ENCODE results near the gene CACNB2. TPM values are rescaled to one million over a fixed set of nuclear protein-coding genes. Genes with fewer than 3 reads are reported as not detected.

The CACNB2 gene
- total RNA-seq, 1 experiment from 2014 or later, result 0.07 TPM

GRCh38 chr10:18321371-18321770, 181.1 kb downstream of the CACNB2 start:
- H3K4me3 ChIP-seq (ENCODE audit: low read length), result no peak overlapping the region
- no peak overlapping the region for H3K9ac ChIP-seq (ENCODE audit: low read length)
- intact Hi-C loops (cut with micrococcal nuclease), result no loop called here
- no peak overlapping the region for H3K27ac ChIP-seq (ENCODE audit: low read length)
- DNase-seq (no peak), ATAC-seq (no peak)
- H3K4me1 ChIP-seq (ENCODE audit: insufficient read depth, low read length), result no peaks in the 10 kb centered on the region
- no peaks in the 10 kb centered on the region for H3K9me2 ChIP-seq (replicated peaks; ENCODE audit: low read length)
- H3K4me2 ChIP-seq (ENCODE audit: low read length), result no peak overlapping the region
- H3K9me3 ChIP-seq (ENCODE audit: low read length), result no peaks in the 10 kb centered on the region
- H3F3A ChIP-seq (ENCODE audit: low read length, unreplicated experiment), result no peaks in the 10 kb centered on the region
- no peaks in the 10 kb centered on the region for H3K27me3 ChIP-seq (ENCODE audit: low read length)
- POLR2A ChIA-PET (ENCODE audit: unreplicated experiment), result no interaction called here
- H3K36me3 ChIP-seq (ENCODE audit: low read depth, low read length), result no peaks in the 10 kb centered on the region
- BruUV-seq (replicated peaks), result no TSS peak
- no peaks in the 10 kb centered on the region for H3K79me2 ChIP-seq (ENCODE audit: low read length)
- H2AFZ ChIP-seq (ENCODE audit: low read length), result no peak overlapping the region
- CTCF ChIA-PET, result no interaction called here
- TF ChIP-seq EZH2 (IDR thresholded peaks at IDR 0.05; ENCODE audit: low read length, unreplicated experiment), result no peak
- TF ChIP-seq EZH2phosphoT487 (IDR thresholded peaks at IDR 0.05; ENCODE audit: borderline replicate concordance, low read length), result no peak
- no peak for TF ChIP-seq CTCF (conservative IDR thresholded peaks at IDR 0.05; ENCODE audit: low read depth, low read length)
- no peaks in the 10 kb centered on the region for H4K20me1 ChIP-seq (ENCODE audit: low read length)

DNA sequence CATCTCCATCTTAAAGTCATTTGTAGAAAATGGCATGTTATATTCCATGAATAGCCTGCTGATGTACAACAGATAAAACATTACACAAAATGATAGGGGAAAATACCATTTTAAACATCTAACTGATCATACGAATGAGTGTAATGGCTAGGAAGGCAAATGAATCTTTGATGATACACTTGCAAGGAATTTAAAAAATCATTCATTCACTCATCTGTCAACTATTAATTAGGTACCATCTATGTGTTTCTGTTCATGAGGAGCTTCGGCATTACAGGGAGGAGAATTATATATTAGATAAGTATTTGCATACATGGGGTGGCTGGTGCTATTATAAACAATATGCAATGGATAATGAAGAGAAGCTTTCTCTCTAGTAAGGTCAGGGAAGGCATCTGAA, 183.7 kb downstream of the CACNB2 start:
- H3F3A ChIP-seq (ENCODE audit: low read length, unreplicated experiment), result no peaks in the 10 kb centered on the region
- ATAC-seq (no peak), DNase-seq (no peak)
- no peaks in the 10 kb centered on the region for H3K9me3 ChIP-seq (ENCODE audit: low read length)
- no peak overlapping the region for H3K4me2 ChIP-seq (ENCODE audit: low read length)
- no TSS peak for BruUV-seq (replicated peaks)
- TF ChIP-seq EZH2phosphoT487 (IDR thresholded peaks at IDR 0.05; ENCODE audit: borderline replicate concordance, low read length), result no peak
- no peak for TF ChIP-seq CTCF (conservative IDR thresholded peaks at IDR 0.05; ENCODE audit: low read depth, low read length)
- no peak for TF ChIP-seq EZH2 (IDR thresholded peaks at IDR 0.05; ENCODE audit: low read length, unreplicated experiment)
- no peak overlapping the region for H2AFZ ChIP-seq (ENCODE audit: low read length)
- H4K20me1 ChIP-seq (ENCODE audit: low read length), result no peaks in the 10 kb centered on the region
- no peaks in the 10 kb centered on the region for H3K27me3 ChIP-seq (ENCODE audit: low read length)
- intact Hi-C loops (cut with micrococcal nuclease), result no loop called here
- no peaks in the 10 kb centered on the region for H3K9me2 ChIP-seq (replicated peaks; ENCODE audit: low read length)
- H3K36me3 ChIP-seq (ENCODE audit: low read depth, low read length), result no peaks in the 10 kb centered on the region
- no peaks in the 10 kb centered on the region for H3K4me1 ChIP-seq (ENCODE audit: insufficient read depth, low read length)
- H3K27ac ChIP-seq (ENCODE audit: low read length), result no peak overlapping the region
- POLR2A ChIA-PET (ENCODE audit: unreplicated experiment), result no interaction called here
- H3K4me3 ChIP-seq (ENCODE audit: low read length), result no peak overlapping the region
- no peaks in the 10 kb centered on the region for H3K79me2 ChIP-seq (ENCODE audit: low read length)
- H3K9ac ChIP-seq (ENCODE audit: low read length), result no peak overlapping the region
- CTCF ChIA-PET, result no interaction called here

DNA sequence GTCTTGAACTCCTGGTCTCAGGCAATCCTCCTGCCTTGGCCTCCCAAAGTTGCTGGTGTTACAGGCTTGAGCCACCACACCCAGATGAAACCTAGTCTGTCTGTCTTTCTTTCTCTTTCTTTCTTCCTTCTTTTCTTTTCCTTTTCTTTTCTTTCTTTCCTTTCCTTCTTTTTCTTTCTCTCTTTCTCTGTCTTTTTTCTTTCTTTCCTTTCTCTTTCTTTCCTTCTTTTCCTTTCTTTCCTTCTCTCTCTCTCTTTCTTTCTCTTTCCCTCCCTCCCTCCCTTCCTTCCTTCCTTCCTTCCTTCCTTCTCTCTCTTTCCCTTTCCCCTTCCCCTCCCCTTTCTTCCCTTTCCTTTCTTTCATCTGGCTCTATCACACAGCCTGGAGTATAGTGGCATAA, 185.2 kb downstream of the CACNB2 start:
- no peaks in the 10 kb centered on the region for H3K9me2 ChIP-seq (replicated peaks; ENCODE audit: low read length)
- H3K79me2 ChIP-seq (ENCODE audit: low read length), result no peaks in the 10 kb centered on the region
- POLR2A ChIA-PET (ENCODE audit: unreplicated experiment), result no interaction called here
- H3K36me3 ChIP-seq (ENCODE audit: low read depth, low read length), result no peaks in the 10 kb centered on the region
- TF ChIP-seq EZH2 (IDR thresholded peaks at IDR 0.05; ENCODE audit: low read length, unreplicated experiment) (no peak), CTCF (conservative IDR thresholded peaks at IDR 0.05; ENCODE audit: low read depth, low read length) (no peak), EZH2phosphoT487 (IDR thresholded peaks at IDR 0.05; ENCODE audit: borderline replicate concordance, low read length) (no peak)
- H3K4me1 ChIP-seq (ENCODE audit: insufficient read depth, low read length), result no peaks in the 10 kb centered on the region
- no peak for DNase-seq
- H3K27ac ChIP-seq (ENCODE audit: low read length), result no peak overlapping the region
- CTCF ChIA-PET, result no interaction called here
- no peaks in the 10 kb centered on the region for H4K20me1 ChIP-seq (ENCODE audit: low read length)
- no TSS peak for BruUV-seq (replicated peaks)
- no peak overlapping the region for H3K4me3 ChIP-seq (ENCODE audit: low read length)
- intact Hi-C loops (cut with micrococcal nuclease), result no loop called here
- no peaks in the 10 kb centered on the region for H3K9me3 ChIP-seq (ENCODE audit: low read length)
- no peaks in the 10 kb centered on the region for H3K27me3 ChIP-seq (ENCODE audit: low read length)
- H3K9ac ChIP-seq (ENCODE audit: low read length), result no peak overlapping the region
- no peak overlapping the region for H2AFZ ChIP-seq (ENCODE audit: low read length)
- no peak overlapping the region for H3K4me2 ChIP-seq (ENCODE audit: low read length)
- H3F3A ChIP-seq (ENCODE audit: low read length, unreplicated experiment), result no peaks in the 10 kb centered on the region
- no peak for ATAC-seq
